Activated T-cell treated with anti-CD3 and anti-CD28 coated beads, Interleukin-2, amount 50 U/mL, for 24 hours (primary cell): Measurements from ENCODE around the gene CSN1S1.
"Not testable (repeated sequence)": the region's sequence is repeated elsewhere in the genome, so short reads cannot be mapped to it uniquely, and the experiment has no call there.

Source experiments
- DNase-seq: peaks from one replicate; pipeline ENCODE4 v3.0.0-alpha.2; 2020
- H3K27ac Mint-ChIP-seq: 2 replicates; pipeline ENCODE4 v1.8.0; 2020; ENCODE audit warnings: mild to moderate bottlenecking, mixed read lengths
- H3K27me3 Mint-ChIP-seq: 2 replicates; pipeline ENCODE4 v1.8.0; 2020; ENCODE audit warnings: mixed read lengths
- H3K36me3 Mint-ChIP-seq: 2 replicates; pipeline ENCODE4 v1.8.0; 2020; ENCODE audit warnings: low read depth, mixed read lengths
- H3K4me1 Mint-ChIP-seq: 2 replicates; pipeline ENCODE4 v1.8.0; 2020; ENCODE audit warnings: low read depth, mixed read lengths
- H3K4me3 Mint-ChIP-seq: 2 replicates; pipeline ENCODE4 v1.8.0; 2020; ENCODE audit warnings: mild to moderate bottlenecking, moderate library complexity, mixed read lengths
- H3K9me3 Mint-ChIP-seq: 2 replicates; pipeline ENCODE4 v1.8.0; 2020; ENCODE audit warnings: mixed read lengths

Gene CSN1S1, protein sequence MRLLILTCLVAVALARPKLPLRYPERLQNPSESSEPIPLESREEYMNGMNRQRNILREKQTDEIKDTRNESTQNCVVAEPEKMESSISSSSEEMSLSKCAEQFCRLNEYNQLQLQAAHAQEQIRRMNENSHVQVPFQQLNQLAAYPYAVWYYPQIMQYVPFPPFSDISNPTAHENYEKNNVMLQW

DNA sequence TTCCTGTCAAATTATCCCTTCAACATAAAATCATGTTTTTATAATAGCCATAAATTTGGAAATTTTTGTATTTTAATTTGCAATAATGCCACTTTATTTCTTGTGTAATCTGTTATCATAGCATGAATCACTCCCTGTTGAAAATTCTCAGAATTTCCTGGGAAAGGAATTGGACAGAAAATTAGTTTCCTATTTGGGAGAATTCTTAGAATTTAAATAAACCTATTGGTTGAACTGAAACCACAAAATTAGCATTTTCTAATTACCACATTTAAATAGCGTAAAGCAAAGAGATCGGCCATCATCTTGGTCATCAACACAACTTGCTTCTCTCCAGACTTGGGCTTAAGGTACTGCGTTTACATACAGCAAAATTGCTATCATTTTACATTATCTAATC lies at the start of gene CSN1S1:
TSS of gene CSN1S1 (plus strand) at position 301 of the 400 bp plus-strand sequence. CDS start 1,488 bp downstream, outside the sequence.
- Mint-ChIP-seq H3K9me3 (no peaks in the 10 kb centered on the region), H3K27me3 (no peaks in the 10 kb centered on the region), H3K36me3 (no peaks in the 10 kb centered on the region), H3K27ac (no peak within 1 kb of the TSS), H3K4me1 (no peaks in the 10 kb centered on the region), H3K4me3 (no peak within 1 kb of the TSS)
- no peak for DNase-seq

DNA sequence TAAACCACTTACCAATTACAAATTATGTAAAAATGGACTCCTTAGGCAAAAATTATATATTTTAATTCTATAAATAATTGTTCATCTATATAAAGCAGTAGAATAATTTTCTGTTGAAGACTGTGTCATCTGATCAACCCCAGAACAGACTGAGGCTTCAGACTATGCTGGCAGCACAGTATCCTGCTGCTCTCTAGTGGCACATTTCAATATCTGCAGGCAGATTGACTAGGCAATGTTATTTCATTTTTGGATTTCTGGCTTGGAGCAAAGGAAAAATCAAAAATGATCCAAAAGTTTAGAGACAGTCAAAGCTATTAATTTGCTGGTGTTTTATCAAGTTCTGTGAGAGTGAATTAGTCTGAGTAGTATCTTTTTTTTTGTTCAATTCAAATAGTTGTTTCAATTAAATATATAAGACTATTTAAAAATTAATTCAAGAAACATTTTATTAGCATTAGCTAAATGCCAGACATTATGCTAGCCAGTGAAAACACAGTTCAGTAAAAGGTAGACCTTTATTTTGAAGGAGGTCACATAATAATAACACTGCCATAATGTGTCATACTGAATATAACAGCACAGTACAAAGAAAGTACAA lies 49.6 kb upstream of the CSN1S1 start:
- Mint-ChIP-seq H3K4me3 (no peak overlapping the region), H3K27me3 (no peaks in the 10 kb centered on the region), H3K4me1 (no peaks in the 10 kb centered on the region), H3K9me3 (no peaks in the 10 kb centered on the region), H3K27ac (no peak overlapping the region), H3K36me3 (no peaks in the 10 kb centered on the region)
- no peak for DNase-seq

DNA sequence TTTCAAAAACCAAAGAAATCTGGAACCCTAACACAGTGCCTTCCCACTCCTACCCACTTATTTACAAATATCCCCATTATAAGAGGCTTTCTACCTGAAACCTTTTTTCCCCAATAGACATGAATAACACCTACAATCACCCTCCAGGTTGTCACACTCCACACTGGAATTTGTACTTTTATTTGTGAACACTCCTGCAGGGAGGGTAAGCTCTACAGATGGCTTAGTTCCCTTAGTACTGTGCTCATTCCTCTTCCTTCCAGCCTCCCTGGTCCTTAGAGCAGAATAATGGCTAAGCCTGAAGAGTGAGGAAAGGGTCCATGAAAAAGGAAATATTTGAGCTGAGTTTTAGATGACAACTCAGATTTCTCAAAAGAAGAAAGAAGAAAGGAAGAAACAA lies 48.7 kb upstream of the CSN1S1 start:
- no peak overlapping the region for H3K27ac Mint-ChIP-seq
- no peak overlapping the region for H3K4me3 Mint-ChIP-seq
- no peaks in the 10 kb centered on the region for H3K36me3 Mint-ChIP-seq
- no peak for DNase-seq
- H3K9me3 Mint-ChIP-seq: no peaks in the 10 kb centered on the region
- no peaks in the 10 kb centered on the region for H3K4me1 Mint-ChIP-seq
- H3K27me3 Mint-ChIP-seq: no peaks in the 10 kb centered on the region

DNA sequence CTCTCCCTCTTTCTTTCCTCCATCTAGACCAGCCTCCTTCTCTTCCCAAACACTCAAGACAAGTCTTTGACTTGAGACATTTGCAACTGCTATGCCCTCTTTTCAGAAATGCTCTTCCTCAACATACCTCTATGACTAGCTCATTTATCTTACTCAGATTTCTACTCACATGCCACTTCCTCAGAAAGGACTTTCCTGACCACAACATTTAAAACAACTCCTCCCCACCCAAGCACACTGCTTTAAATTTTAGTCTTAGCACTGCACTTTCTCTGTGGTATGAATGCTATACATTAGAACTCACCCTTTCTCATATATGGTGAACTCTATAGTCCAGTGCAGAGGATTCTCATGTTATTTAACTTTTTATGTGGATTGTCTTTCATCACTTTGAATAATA lies 42.5 kb upstream of the CSN1S1 start:
- DNase-seq: no peak
- Mint-ChIP-seq H3K4me3 (no peak overlapping the region), H3K27ac (no peak overlapping the region), H3K4me1 (peaks cover 3% of the 10 kb centered on the region), H3K36me3 (no peaks in the 10 kb centered on the region), H3K27me3 (peaks cover 2% of the 10 kb centered on the region), H3K9me3 (no peaks in the 10 kb centered on the region)

DNA sequence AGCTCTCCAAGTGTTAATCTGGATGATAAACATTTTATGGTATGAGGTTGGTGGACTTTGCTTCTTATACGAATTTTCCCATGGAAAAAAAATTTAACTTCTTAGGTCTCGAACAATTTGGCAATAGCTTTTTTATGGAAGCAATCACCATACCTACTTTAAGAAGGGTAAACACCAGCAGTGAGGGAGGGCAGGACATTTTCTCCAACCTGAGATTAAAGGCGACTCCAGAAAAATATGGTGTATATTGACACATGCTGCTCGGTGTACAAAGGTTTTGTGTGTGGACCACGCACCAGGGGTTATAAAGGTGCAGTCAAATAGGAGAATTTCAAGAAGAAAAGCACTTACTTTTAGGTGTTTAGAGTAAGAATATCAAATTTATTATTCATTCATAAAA lies 36.7 kb upstream of the CSN1S1 start:
- Mint-ChIP-seq H3K9me3 (no peaks in the 10 kb centered on the region), H3K36me3 (no peaks in the 10 kb centered on the region), H3K27ac (no peak overlapping the region), H3K4me1 (no peaks in the 10 kb centered on the region), H3K4me3 (no peak overlapping the region), H3K27me3 (peaks cover 20% of the 10 kb centered on the region)
- DNase-seq: no peak

DNA sequence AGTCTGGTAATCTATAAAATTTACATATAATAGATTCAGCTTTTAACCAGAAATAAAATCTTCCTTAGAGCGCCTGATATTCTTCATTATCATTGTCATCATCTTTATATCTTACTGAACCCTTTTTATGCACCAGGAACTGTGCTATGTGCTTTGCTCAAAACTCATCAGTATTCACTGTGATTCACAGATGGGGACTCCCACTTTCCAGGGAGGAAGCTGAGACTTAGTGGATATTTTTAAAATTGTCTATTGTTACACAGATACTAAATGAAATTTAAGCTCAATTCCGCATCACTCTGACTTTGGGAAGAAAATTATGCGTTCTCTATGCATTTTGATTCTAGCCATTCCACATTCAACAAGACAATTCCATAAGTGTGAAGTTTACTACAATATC lies 36.1 kb upstream of the CSN1S1 start:
- no peaks in the 10 kb centered on the region for H3K36me3 Mint-ChIP-seq
- no peak overlapping the region for H3K27ac Mint-ChIP-seq
- H3K4me1 Mint-ChIP-seq: no peaks in the 10 kb centered on the region
- DNase-seq: no peak
- H3K27me3 Mint-ChIP-seq: peaks cover 20% of the 10 kb centered on the region
- no peak overlapping the region for H3K4me3 Mint-ChIP-seq
- H3K9me3 Mint-ChIP-seq: no peaks in the 10 kb centered on the region

DNA sequence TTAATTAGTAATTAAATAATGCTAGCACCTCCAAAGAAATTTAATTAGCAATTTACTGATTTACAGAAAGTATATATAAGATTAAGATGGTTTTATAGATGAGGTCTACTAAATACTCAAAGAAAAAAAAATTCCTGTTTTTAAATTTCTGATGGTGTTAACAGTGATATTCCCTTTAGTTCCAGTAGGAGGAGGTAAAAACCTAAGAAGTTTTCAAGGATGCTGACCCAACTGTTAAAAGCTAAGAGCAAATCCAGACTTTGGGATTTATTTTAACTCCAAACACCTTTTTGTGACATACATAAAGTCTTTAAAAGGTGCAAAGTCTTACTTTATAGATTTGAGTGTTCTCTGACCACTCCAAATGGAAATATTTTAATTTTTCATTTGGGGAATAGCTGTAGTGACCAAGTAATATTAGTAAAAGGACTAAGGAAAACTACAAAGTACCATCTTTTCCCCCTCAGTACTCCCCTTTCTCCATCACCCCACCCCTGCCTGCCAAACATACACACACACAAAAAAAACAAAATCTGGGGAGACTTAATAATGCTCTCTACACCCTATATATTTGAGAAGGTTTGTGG lies 34.2 kb upstream of the CSN1S1 start:
- no peak overlapping the region for H3K27ac Mint-ChIP-seq
- H3K4me1 Mint-ChIP-seq: no peaks in the 10 kb centered on the region
- no peaks in the 10 kb centered on the region for H3K9me3 Mint-ChIP-seq
- DNase-seq: no peak
- no peaks in the 10 kb centered on the region for H3K36me3 Mint-ChIP-seq
- H3K4me3 Mint-ChIP-seq: no peak overlapping the region
- peaks cover 21% of the 10 kb centered on the region for H3K27me3 Mint-ChIP-seq

DNA sequence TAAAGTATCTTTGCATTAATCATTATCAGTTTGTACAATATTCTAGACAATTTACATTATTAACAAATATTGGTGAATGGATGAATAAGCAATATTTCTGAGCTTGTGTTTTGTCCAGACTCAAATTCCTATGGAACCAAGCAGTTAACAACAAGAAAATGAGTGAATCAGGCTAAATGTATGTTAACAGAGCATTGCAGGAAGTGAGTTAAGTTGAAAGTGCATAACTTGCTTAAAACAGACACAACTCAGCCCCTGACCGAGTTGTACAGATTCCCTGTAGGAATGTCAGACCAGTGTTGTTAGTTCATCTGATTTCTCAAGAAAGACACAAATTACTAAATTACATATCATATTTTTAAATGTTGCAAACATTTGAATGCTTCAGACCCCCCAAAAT lies 23.7 kb upstream of the CSN1S1 start:
- no peak overlapping the region for H3K27ac Mint-ChIP-seq

DNA sequence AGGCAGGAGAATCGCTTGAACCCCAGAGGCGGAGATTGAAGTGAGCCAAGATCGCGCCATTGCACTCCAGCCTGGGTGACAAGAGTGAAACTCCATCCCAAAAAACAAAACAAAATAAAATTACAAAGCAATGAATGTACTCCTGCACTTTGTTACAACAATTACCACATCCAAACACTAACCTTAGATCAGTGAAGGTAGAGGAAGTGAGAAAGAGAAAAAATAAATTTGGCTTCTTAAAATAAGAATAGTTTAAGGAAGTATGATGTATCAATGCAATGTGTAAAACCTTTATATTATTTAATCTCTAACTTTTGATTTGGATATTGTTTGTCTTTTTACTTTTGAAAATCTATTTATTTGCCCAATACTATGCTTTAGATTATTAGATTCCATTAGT lies 21.7 kb upstream of the CSN1S1 start:
- Mint-ChIP-seq H3K27ac (no peak overlapping the region), H3K36me3 (no peaks in the 10 kb centered on the region)

More for the DNA sequence above, 23.7 kb upstream of the CSN1S1 start:
- Mint-ChIP-seq H3K36me3 (no peaks in the 10 kb centered on the region), H3K4me1 (no peaks in the 10 kb centered on the region), H3K27me3 (peaks cover 2% of the 10 kb centered on the region), H3K4me3 (no peak overlapping the region), H3K9me3 (no peaks in the 10 kb centered on the region)
- no peak for DNase-seq

DNA sequence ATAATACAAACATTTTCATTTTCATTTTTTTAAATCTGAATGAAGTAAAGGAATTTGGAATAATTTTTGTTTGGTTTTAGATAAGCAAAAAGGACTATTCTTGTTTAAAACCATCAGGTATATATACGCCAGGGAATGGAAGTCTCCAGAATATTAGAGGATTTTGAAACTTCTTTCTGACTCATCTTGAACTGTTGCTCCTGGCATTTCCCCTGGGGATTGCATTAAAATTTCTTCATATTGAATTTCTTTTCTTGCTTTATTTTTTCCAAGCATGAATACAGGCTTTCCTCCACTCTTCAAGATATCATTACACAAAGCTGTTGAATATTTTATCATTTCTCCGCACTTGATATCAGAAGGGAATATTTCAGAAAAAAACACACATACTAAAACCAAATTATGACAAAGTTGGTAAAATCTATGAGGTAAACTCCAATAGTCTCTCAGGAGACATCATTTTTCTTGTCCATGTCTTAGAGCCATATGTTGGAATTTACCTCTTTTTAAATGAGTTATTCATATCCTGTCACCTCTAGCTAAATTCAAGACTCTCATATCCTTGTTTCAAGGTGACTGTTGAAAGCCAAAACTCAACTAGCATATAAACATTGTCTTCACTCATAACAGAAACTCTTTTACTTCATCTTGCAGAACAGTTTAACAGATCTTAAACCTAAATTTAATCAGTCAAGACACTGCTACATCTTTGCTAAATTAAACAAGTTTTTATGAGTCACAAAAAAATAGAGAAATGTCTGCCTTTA lies 20.7 kb upstream of the CSN1S1 start:
- no peaks in the 10 kb centered on the region for H3K9me3 Mint-ChIP-seq
- no peak for DNase-seq
- no peak overlapping the region for H3K4me3 Mint-ChIP-seq
- no peaks in the 10 kb centered on the region for H3K4me1 Mint-ChIP-seq
- no peak overlapping the region for H3K27ac Mint-ChIP-seq
- H3K36me3 Mint-ChIP-seq: no peaks in the 10 kb centered on the region
- H3K27me3 Mint-ChIP-seq: peaks cover 2% of the 10 kb centered on the region

More for the DNA sequence above, 21.7 kb upstream of the CSN1S1 start:
- H3K9me3 Mint-ChIP-seq: no peaks in the 10 kb centered on the region
- peaks cover 2% of the 10 kb centered on the region for H3K27me3 Mint-ChIP-seq
- DNase-seq: no peak
- no peak overlapping the region for H3K4me3 Mint-ChIP-seq
- no peaks in the 10 kb centered on the region for H3K4me1 Mint-ChIP-seq

DNA sequence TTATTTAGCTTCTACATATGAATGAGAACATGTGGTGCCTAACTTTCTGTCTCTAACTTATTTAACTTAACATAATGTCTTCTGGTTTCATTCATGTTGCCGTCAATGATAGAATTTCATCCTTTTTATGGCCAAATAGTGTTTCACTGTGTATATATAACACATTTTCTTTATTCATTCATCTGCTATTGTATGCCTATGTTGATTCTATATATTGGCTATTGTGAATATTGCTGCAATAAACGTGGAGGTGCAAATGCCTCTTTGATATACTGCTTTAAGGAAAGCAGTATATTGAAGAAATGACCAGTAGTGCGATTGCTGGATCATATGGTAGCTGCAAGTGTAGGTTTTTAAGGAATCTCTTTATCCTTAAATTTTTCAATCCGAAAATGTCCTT lies 10.0 kb upstream of the CSN1S1 start:
- H3K36me3 Mint-ChIP-seq: no peaks in the 10 kb centered on the region
- H3K9me3 Mint-ChIP-seq: no peaks in the 10 kb centered on the region
- no peak overlapping the region for H3K27ac Mint-ChIP-seq
- H3K4me3 Mint-ChIP-seq: no peak overlapping the region
- H3K27me3 Mint-ChIP-seq: no peaks in the 10 kb centered on the region
- DNase-seq: no peak
- no peaks in the 10 kb centered on the region for H3K4me1 Mint-ChIP-seq

DNA sequence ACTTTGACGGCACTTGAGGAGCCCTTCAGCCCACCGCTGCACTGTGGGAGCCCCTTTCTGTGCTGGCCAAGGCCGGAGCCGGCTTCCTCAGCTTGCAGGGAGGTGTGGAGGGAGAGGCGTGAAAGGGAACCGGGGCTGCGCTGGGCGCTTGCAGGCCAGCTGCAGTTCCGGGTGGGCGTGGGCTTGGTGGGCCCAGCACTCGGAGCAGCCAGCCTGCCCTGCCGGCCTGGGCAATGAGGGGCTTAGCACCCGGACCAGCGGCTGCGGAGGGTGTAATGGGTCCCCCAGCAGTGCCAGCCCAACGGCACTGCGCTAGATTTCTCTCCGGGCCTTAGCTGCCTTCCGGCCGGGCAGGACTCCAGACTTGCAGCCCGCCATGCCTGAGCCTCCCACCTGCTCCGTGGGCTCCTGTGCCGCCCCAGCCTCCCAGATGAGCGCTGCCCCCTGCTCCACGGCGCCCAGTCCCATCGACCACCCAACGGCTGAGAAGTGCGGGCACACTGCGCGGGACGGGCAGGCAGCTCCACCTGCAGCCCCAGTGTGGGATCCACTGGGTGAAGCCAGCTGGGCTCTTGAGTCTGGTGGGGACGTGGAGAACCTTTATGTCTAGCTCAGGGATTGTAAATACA lies 7.0 kb upstream of the CSN1S1 start:
- H3K4me3 Mint-ChIP-seq, H3K27ac Mint-ChIP-seq, H3K4me1 Mint-ChIP-seq: not testable (repeated sequence)

DNA sequence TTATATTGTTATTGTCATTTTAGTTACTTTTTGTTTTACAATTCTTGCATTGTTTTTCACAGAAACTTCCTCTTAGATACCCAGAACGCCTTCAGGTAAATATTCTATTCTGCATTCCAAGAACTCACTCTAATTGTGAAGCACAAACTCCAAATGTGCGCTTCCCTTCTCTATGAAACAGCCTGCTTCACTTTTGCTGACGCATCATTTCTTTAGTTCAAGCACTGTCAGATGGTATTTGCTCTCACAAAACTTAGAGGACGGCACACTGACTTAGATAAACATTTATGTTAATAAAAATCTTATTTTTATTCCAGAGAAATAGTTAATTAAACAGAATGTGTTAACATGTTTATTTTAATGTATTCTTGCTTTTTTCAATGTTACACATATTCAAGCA lies 3.3 kb downstream of the CSN1S1 start:
- H3K27ac Mint-ChIP-seq: no peak overlapping the region
- no peak for DNase-seq
- no peak overlapping the region for H3K4me3 Mint-ChIP-seq
- no peaks in the 10 kb centered on the region for H3K4me1 Mint-ChIP-seq
- H3K9me3 Mint-ChIP-seq: no peaks in the 10 kb centered on the region
- no peaks in the 10 kb centered on the region for H3K27me3 Mint-ChIP-seq
- no peaks in the 10 kb centered on the region for H3K36me3 Mint-ChIP-seq

More for the DNA sequence above, 7.0 kb upstream of the CSN1S1 start:
- H3K36me3 Mint-ChIP-seq, DNase-seq, H3K9me3 Mint-ChIP-seq, H3K27me3 Mint-ChIP-seq: not testable (repeated sequence)

DNA sequence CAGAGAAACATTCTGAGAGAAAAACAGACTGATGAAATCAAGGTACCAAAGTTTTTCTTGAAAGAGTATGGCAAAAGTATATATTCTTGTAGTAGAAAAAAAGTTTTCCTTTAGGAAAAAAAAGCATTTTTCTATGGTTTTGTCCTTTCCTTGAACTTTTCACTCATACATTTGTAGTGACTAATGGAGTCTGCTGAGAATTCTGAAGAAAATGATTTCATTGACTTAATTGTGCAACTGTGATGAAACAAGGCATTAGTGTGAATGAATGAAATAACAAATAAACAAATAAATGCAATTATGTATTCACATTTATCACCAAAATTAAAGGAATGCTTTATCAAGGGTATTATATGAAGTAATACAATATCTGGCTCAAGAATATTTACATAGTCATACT lies 5.7 kb downstream of the CSN1S1 start:
- no peaks in the 10 kb centered on the region for H3K36me3 Mint-ChIP-seq
- H3K4me1 Mint-ChIP-seq: no peaks in the 10 kb centered on the region
- no peaks in the 10 kb centered on the region for H3K27me3 Mint-ChIP-seq
- H3K27ac Mint-ChIP-seq: no peak overlapping the region
- no peak for DNase-seq
- H3K9me3 Mint-ChIP-seq: no peaks in the 10 kb centered on the region
- no peak overlapping the region for H3K4me3 Mint-ChIP-seq
